Stimulated activated CD4-positive, alpha-beta T cell treated with anti-CD3 and anti-CD28 coated beads, TNF-alpha, amount 100 ng/mL, for 4 hours (primary cell): ENCODE data around the gene BIVM.

Source experiments
- DNase-seq, 3 experiments: peaks; one replicate each; pipeline ENCODE4 v3.0.0-alpha.2; 2020; ENCODE audit warnings: low read depth in 3 of 3

BIVM gene

DNA sequence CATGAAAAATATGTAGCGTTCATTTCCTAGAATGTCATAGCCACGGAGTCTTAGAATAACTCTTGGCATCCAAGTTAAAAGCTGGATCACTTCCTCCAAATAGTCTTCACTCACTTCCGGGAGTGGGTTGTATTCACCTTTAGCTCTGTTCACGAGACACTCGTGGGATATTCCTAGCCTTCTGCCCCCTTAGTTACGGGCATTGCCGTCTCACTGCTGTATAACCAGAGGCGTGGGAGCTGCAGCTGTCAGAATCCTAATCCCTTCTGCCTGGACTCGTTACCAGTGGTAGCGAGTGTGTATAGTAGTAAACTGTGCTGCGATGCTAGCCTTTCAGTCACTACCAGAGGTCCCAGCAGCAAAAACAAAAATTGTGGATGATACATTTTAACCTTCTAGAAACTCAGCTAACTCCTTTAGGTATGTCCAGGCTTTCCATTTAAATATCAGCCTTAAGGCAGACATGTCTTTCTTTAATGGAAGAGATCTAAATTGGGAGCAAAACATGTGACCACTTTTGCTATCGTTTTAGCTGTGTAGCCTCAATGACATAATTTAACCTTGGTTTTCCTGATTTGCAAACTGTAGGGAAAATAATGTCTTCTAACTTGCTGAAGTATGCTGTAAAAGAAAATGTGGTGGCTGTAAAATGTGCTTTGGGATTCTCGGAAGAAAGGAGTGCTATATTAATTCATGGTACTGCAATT, 81.0 kb downstream of the BIVM start:
- DNase-seq: no peak

DNA sequence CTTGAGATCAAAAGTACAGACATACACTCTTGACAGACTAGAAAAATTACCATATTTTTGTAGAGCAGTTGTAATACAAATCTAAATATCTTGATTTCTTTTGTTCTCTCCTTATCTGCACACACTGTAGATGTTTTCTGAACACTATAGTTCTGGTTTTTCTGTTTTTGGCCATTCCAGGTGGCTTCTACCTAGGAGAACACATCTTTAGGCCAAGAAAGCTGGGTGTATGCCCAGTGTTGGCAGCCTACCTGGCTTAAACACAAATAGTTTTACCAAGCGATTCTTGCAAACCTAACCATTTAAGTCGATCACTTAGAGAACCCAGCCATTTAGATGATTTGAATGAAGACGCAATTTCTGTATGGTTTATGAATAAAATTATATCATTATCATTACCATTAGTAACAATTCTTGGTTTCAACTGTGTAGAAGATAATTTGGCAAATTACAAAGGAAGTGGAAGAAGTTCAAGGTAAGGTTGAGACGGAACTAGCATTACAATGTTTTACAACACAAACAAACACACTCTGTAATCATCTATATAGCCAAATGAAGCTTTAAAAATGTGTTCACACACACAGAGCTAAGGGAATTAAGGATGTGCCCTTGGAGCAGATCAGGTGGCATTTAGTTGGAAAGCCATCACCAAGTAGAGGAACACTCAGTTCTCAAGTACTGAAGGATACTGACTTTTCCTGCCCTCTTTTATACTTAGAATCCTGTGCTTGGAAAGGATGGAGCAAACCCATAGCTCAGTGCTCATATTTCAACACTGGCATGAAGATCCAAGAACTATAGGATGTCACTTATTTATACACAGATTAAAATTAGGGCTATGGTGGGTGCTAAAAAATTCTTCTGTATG, 83.1 kb downstream of the BIVM start:
- DNase-seq: no peak
